GM18517 (cell line): ENCODE measurements around the gene TEX19.
"Not testable (repeated sequence)": the region's sequence is repeated elsewhere in the genome, so short reads cannot be mapped to it uniquely, and the experiment has no call there.

Experiments used
- ATAC-seq: cut with Tn5 transposase; IDR thresholded peaks from one replicate; pipeline ENCODE4 v1.9.1; 2021; ENCODE audit warnings: mild to moderate bottlenecking, moderate library complexity; ENCODE audit not compliant: unreplicated experiment

Gene TEX19

GRCh38 chr17:82403662-82404660 lies 44.9 kb downstream of the TEX19 start:
- no peak for ATAC-seq

- ATAC-seq, result no peak
Observed at GRCh38 chr17:82405051-82405450, 46.0 kb downstream of the TEX19 start.

GRCh38 chr17:82406131-82406671 lies 47.2 kb downstream of the TEX19 start:
- ATAC-seq, result no peak

DNA sequence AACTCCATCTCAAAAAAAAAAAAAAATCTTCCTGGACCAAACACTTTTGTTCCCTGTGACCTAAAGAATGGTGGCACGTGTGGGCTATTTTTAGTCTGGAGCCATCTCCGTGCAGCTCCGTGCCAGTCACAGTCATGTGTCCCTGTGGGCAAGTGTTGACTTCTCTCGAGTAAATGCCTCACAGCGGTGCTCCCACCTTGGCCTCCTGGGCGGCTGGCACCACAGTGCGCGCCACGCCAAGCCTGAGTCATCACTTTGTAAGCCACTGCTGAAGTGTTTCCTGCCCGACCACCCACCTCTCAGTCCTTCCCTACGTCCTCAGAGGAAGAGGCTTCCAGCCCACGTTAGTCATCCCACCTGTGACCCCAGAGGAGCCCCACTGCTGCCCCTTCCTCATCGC lies 48.2 kb downstream of the TEX19 start:
- no peak for ATAC-seq

- no peak for ATAC-seq
Observed at GRCh38 chr17:82408288-82408937, 49.4 kb downstream of the TEX19 start.

- ATAC-seq, result no peak
Observed at GRCh38 chr17:82408938-82409318, 49.9 kb downstream of the TEX19 start.

- no peak for ATAC-seq
Observed at GRCh38 chr17:82410014-82410716, 51.1 kb downstream of the TEX19 start.

DNA sequence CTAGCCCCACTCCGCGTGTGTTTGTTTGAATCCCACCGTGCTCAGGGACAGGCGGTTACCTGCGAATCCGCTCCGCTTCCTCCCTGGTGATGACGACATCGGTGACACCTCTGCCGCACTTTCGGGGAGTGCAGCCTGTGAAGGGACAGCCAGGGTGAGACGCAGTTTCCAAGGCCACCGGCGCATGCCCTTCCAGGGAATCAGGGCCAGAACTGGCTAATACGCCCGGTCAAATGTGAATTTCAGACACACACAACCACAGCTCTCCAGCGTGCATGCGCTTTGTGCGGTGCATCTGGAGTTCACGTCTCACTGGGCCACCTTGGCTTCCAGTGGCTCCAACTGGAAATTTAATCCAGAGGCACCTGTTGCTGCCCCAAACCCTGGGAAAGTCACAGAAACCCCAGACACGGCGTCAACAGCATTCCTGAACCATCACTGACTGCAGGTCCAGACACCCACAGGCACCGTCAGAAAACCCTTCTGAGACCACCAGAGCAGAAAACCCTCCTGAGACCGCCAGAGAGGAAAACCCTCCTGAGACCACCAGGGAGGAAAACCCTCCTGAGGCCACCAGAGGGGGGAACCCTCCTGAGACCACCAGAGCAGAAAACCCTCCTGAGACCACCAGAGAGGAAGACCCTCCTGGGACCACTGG lies 52.5 kb downstream of the TEX19 start:
- no peak for ATAC-seq

- not testable (repeated sequence) for ATAC-seq
Observed at GRCh38 chr17:82412081-82412480, 53.0 kb downstream of the TEX19 start.

- no peak for ATAC-seq
Observed at GRCh38 chr17:82412535-82413520, 53.8 kb downstream of the TEX19 start.
